Activated CD4-positive, alpha-beta T cell treated with anti-CD3 and anti-CD28 coated beads, Interleukin-2, amount 10 ng/mL, durations not matched to agents 7 days and 5 days (primary cell): ENCODE data around the gene ELAC2. TPM values are rescaled to one million over a fixed set of nuclear protein-coding genes. Genes with fewer than 3 reads are reported as not detected.

Source experiments
- CTCF ChIA-PET: fragments of 350-600 bp; sonication (Branson Sonifier 250); formaldehyde crosslinking; loops from one replicate; lab custom pipeline; 2021; ENCODE audit warnings: antibody characterized with exemption; lab: Charles Lee
- POLR2A ChIA-PET: fragments of 350-600 bp; sonication (Branson Sonifier 250); formaldehyde crosslinking; loops from one replicate; lab custom pipeline; 2021; ENCODE audit warnings: antibody characterized with exemption; lab: Charles Lee
- DNase-seq: peaks from one replicate; pipeline ENCODE4 v3.0.0-alpha.2; 2020
- H3K27ac Mint-ChIP-seq: one replicate; pipeline ENCODE4 v1.8.0; 2021; ENCODE audit warnings: mild to moderate bottlenecking, moderate library complexity, mixed read lengths
- H3K27me3 Mint-ChIP-seq: one replicate; pipeline ENCODE4 v1.8.0; 2021; ENCODE audit warnings: mixed read lengths
- H3K36me3 Mint-ChIP-seq: one replicate; pipeline ENCODE4 v1.8.0; 2021; ENCODE audit warnings: low read depth, mixed read lengths
- H3K4me1 Mint-ChIP-seq: one replicate; pipeline ENCODE4 v1.8.0; 2021; ENCODE audit warnings: mixed read lengths
- H3K4me3 Mint-ChIP-seq: one replicate; pipeline ENCODE4 v1.8.0; 2021; ENCODE audit warnings: mild to moderate bottlenecking, moderate library complexity, mixed read lengths
- H3K9me3 Mint-ChIP-seq: one replicate; pipeline ENCODE4 v1.8.0; 2021; ENCODE audit warnings: mixed read lengths
- total RNA-seq, 2 experiments: library from RNA; stranded (reverse); gene quantifications; one replicate each; pipeline ENCODE4 v1.2.3, GENCODE V29; 2021

The ELAC2 gene
- total RNA-seq, 2 experiments from 2014 or later: 60.8 to 74.8 TPM

GRCh38 chr17:12995106-12995895, 22.5 kb downstream of the ELAC2 start:
- no peak overlapping the region for H3K4me3 Mint-ChIP-seq
- CTCF ChIA-PET: interaction anchor here (1.2 kb wide), 1 partner anchor 14 kb away, joined by 3 read pairs; no protein-coding TSS in a partner anchor
- POLR2A ChIA-PET: interaction anchor here (0.5 kb wide), 1 partner anchor 322 kb away, joined by 3 read pairs; no protein-coding TSS in a partner anchor
- peaks cover 42% of the 10 kb centered on the region for H3K36me3 Mint-ChIP-seq
- H3K9me3 Mint-ChIP-seq: no peaks in the 10 kb centered on the region
- no peaks in the 10 kb centered on the region for H3K27me3 Mint-ChIP-seq
- DNase-seq: no peak
- H3K27ac Mint-ChIP-seq: no peak overlapping the region
- H3K4me1 Mint-ChIP-seq: no peaks in the 10 kb centered on the region

- CTCF ChIA-PET: no interaction called here
- POLR2A ChIA-PET: interaction anchor here (0.5 kb wide), 1 partner anchor 323 kb away, joined by 3 read pairs; no protein-coding TSS in a partner anchor
- Mint-ChIP-seq H3K4me3 (no peak overlapping the region), H3K9me3 (no peaks in the 10 kb centered on the region), H3K27ac (no peak overlapping the region), H3K36me3 (peaks cover 47% of the 10 kb centered on the region), H3K4me1 (no peaks in the 10 kb centered on the region), H3K27me3 (no peaks in the 10 kb centered on the region)
- no peak for DNase-seq
Measured at GRCh38 chr17:12994341-12995074, 23.3 kb downstream of the ELAC2 start.

GRCh38 chr17:12993631-12994030, 24.2 kb downstream of the ELAC2 start:
- H3K27ac Mint-ChIP-seq: no peak overlapping the region
- DNase-seq: no peak
- ChIA-PET CTCF (no interaction called here), POLR2A (no interaction called here)
- peaks cover 45% of the 10 kb centered on the region for H3K36me3 Mint-ChIP-seq
- no peak overlapping the region for H3K4me3 Mint-ChIP-seq
- H3K9me3 Mint-ChIP-seq: no peaks in the 10 kb centered on the region
- H3K27me3 Mint-ChIP-seq: no peaks in the 10 kb centered on the region
- H3K4me1 Mint-ChIP-seq: no peaks in the 10 kb centered on the region

- H3K9me3 Mint-ChIP-seq: no peaks in the 10 kb centered on the region
- peak overlapping the region; percentile 78 for H3K27ac Mint-ChIP-seq
- DNase-seq: no peak
- H3K4me3 Mint-ChIP-seq: no peak overlapping the region
- POLR2A ChIA-PET: no interaction called here
- CTCF ChIA-PET: interaction anchor here (0.7 kb wide), 1 partner anchor 11 kb away, joined by 3 read pairs; no protein-coding TSS in a partner anchor
- peaks cover 40% of the 10 kb centered on the region for H3K36me3 Mint-ChIP-seq
- no peaks in the 10 kb centered on the region for H3K27me3 Mint-ChIP-seq
- no peaks in the 10 kb centered on the region for H3K4me1 Mint-ChIP-seq
Measured at GRCh38 chr17:12992676-12993075, 25.2 kb downstream of the ELAC2 start.

- no peaks in the 10 kb centered on the region for H3K4me1 Mint-ChIP-seq
- H3K36me3 Mint-ChIP-seq: peaks cover 32% of the 10 kb centered on the region
- H3K4me3 Mint-ChIP-seq: no peak overlapping the region
- H3K9me3 Mint-ChIP-seq: no peaks in the 10 kb centered on the region
- CTCF ChIA-PET: no interaction called here
- no peak overlapping the region for H3K27ac Mint-ChIP-seq
- no peaks in the 10 kb centered on the region for H3K27me3 Mint-ChIP-seq
- DNase-seq: no peak
- POLR2A ChIA-PET: no interaction called here
Measured at GRCh38 chr17:12990926-12991325, 26.9 kb downstream of the ELAC2 start.

GRCh38 chr17:12990041-12990808, 27.6 kb downstream of the ELAC2 start:
- no peak for DNase-seq
- no peaks in the 10 kb centered on the region for H3K27me3 Mint-ChIP-seq
- ChIA-PET POLR2A (no interaction called here), CTCF (no interaction called here)
- H3K4me1 Mint-ChIP-seq: no peaks in the 10 kb centered on the region
- no peak overlapping the region for H3K4me3 Mint-ChIP-seq
- peaks cover 32% of the 10 kb centered on the region for H3K36me3 Mint-ChIP-seq
- no peaks in the 10 kb centered on the region for H3K9me3 Mint-ChIP-seq
- no peak overlapping the region for H3K27ac Mint-ChIP-seq

- Mint-ChIP-seq H3K9me3 (no peaks in the 10 kb centered on the region), H3K4me3 (no peak overlapping the region), H3K4me1 (no peaks in the 10 kb centered on the region), H3K27me3 (no peaks in the 10 kb centered on the region), H3K27ac (no peak overlapping the region), H3K36me3 (peaks cover 19% of the 10 kb centered on the region)
- DNase-seq: no peak
- CTCF ChIA-PET: no interaction called here
- POLR2A ChIA-PET: no interaction called here
Measured at GRCh38 chr17:12987120-12987519, 30.7 kb downstream of the ELAC2 start.

- Mint-ChIP-seq H3K4me3 (no peak overlapping the region), H3K9me3 (no peaks in the 10 kb centered on the region), H3K4me1 (peaks cover 1% of the 10 kb centered on the region), H3K27me3 (no peaks in the 10 kb centered on the region), H3K36me3 (peaks cover 7% of the 10 kb centered on the region), H3K27ac (no peak overlapping the region)
- ChIA-PET POLR2A (no interaction called here), CTCF (interaction anchor here (0.6 to 1.1 kb wide), 2 partner anchors 38 to 74 kb away, joined by 3 to 6 read pairs; no protein-coding TSS in a partner anchor)
- DNase-seq: no peak
Measured at GRCh38 chr17:12985431-12986293, 32.2 kb downstream of the ELAC2 start.

GRCh38 chr17:12983991-12984884, 33.6 kb downstream of the ELAC2 start:
- DNase-seq: no peak
- no peak overlapping the region for H3K27ac Mint-ChIP-seq
- H3K4me3 Mint-ChIP-seq: no peak overlapping the region
- H3K27me3 Mint-ChIP-seq: no peaks in the 10 kb centered on the region
- H3K4me1 Mint-ChIP-seq: peaks cover 1% of the 10 kb centered on the region
- no peaks in the 10 kb centered on the region for H3K9me3 Mint-ChIP-seq
- H3K36me3 Mint-ChIP-seq: no peaks in the 10 kb centered on the region
- ChIA-PET CTCF (interaction anchor here (0.6 to 1.1 kb wide), 3 partner anchors 9 to 127 kb away, joined by 3 to 4 read pairs (median 3); no protein-coding TSS in a partner anchor), POLR2A (no interaction called here)

GRCh38 chr17:12982224-12982623, 35.6 kb downstream of the ELAC2 start:
- CTCF ChIA-PET: no interaction called here
- no peak for DNase-seq
- H3K4me3 Mint-ChIP-seq: no peak overlapping the region
- H3K27ac Mint-ChIP-seq: no peak overlapping the region
- peaks cover 1% of the 10 kb centered on the region for H3K4me1 Mint-ChIP-seq
- POLR2A ChIA-PET: no interaction called here
- no peaks in the 10 kb centered on the region for H3K9me3 Mint-ChIP-seq
- no peaks in the 10 kb centered on the region for H3K36me3 Mint-ChIP-seq
- H3K27me3 Mint-ChIP-seq: no peaks in the 10 kb centered on the region

GRCh38 chr17:12979826-12980500, 37.9 kb downstream of the ELAC2 start:
- Mint-ChIP-seq H3K27me3 (no peaks in the 10 kb centered on the region), H3K9me3 (no peaks in the 10 kb centered on the region), H3K27ac (no peak overlapping the region), H3K4me1 (peaks cover 1% of the 10 kb centered on the region), H3K4me3 (no peak overlapping the region), H3K36me3 (no peaks in the 10 kb centered on the region)
- CTCF ChIA-PET: no interaction called here
- DNase-seq: no peak
- POLR2A ChIA-PET: no interaction called here
